OCI-LY3 (cell line): ENCODE results near the gene ICAM2.
"Not testable (repeated sequence)": the region's sequence is repeated elsewhere in the genome, so short reads cannot be mapped to it uniquely, and the experiment has no call there.

Experiments
- H2AFZ ChIP-seq: fragments of 200-600, 300-600 bp; shearing (Covaris generic); 2 replicates; pipeline ENCODE4 v1.6.0; 2014; ENCODE audit warnings: antibody characterized with exemption, low read depth, low read length
- H3K27ac ChIP-seq: fragments of 200-600, 300-600 bp; sonication (generic); 2 replicates; pipeline ENCODE4 v1.5.1; 2014; ENCODE audit warnings: mild to moderate bottlenecking, low read length, moderate library complexity, mixed read lengths
- H3K27me3 ChIP-seq: fragments of 200-600, 300-600 bp; sonication (generic); 2 replicates; pipeline ENCODE4 v1.6.1; 2014; ENCODE audit warnings: low read depth, low read length, mixed read lengths
- H3K36me3 ChIP-seq: fragments of 200-600, 300-600 bp; sonication (generic); replicated peaks from 2 replicates; pipeline ENCODE3; 2014; ENCODE audit warnings: low read depth, low read length, mixed read lengths
- H3K4me1 ChIP-seq: fragments of 300-600, 200-600 bp; sonication (generic); 2 replicates; pipeline ENCODE4 v1.6.1; 2014; ENCODE audit warnings: low read length, mixed read lengths
- H3K4me2 ChIP-seq: fragments of 200-600, 300-600 bp; sonication (generic); 2 replicates; pipeline ENCODE4 v1.6.1; 2014; ENCODE audit warnings: low read length, mixed read lengths
- H3K4me3 ChIP-seq: fragments of 300-600, 200-600 bp; sonication (generic); 2 replicates; pipeline ENCODE4 v1.5.1; 2014; ENCODE audit warnings: antibody characterized with exemption, mild to moderate bottlenecking, low read length, moderate library complexity
- H3K79me2 ChIP-seq: fragments of 300-600, 200-600 bp; shearing (Covaris generic); 2 replicates; pipeline ENCODE4 v1.6.1; 2014; ENCODE audit warnings: mild to moderate bottlenecking, low read length, mixed read lengths
- H3K9ac ChIP-seq: fragments of 300-600, 200-600 bp; shearing (Covaris generic); 2 replicates; pipeline ENCODE4 v1.6.0; 2014; ENCODE audit warnings: mild to moderate bottlenecking, low read length, moderate library complexity
- H3K9me3 ChIP-seq: fragments of 200-600, 300-600 bp; shearing (Covaris generic); 2 replicates; pipeline ENCODE4 v1.6.1; 2014; ENCODE audit warnings: low read length, mixed read lengths; ENCODE audit not compliant: insufficient read depth
- H4K20me1 ChIP-seq: fragments of 200-600, 300-600 bp; sonication (generic); 2 replicates; pipeline ENCODE4 v1.6.1; 2016; ENCODE audit warnings: low read length, mixed read lengths; ENCODE audit not compliant: insufficient read depth
- EZH2phosphoT487 ChIP-seq: fragments of 200-600 bp; shearing (Covaris generic); IDR thresholded peaks from 2 replicates; pipeline ENCODE4 v1.6.1; 2018; ENCODE audit warnings: antibody characterized with exemption, mixed run types, low read depth
- TF ChIP-seq, protein P1 (sequence below): fragments of 200-600, 300-600 bp; sonication (generic); IDR thresholded peaks from 2 replicates; pipeline ENCODE4 v1.5.1; 2014; ENCODE audit warnings: antibody characterized with exemption, low read length, low read depth

Gene ICAM2

GRCh38 chr17:64009571-64010402 lies 10.6 kb downstream of the ICAM2 start:
- Histone ChIP-seq H3K36me3 (peaks cover 9% of the 10 kb centered on the region), H4K20me1 (no peaks in the 10 kb centered on the region), H3K9ac (no peak overlapping the region), H3K9me3 (no peaks in the 10 kb centered on the region), H3K4me3 (no peak overlapping the region), H3K4me1 (peaks cover 3% of the 10 kb centered on the region), H3K27me3 (no peaks in the 10 kb centered on the region), H2AFZ (no peak overlapping the region), H3K4me2 (no peak overlapping the region), H3K79me2 (0 out of 2 replicates have a peak, but pooled peaks cover 3% of the 10 kb centered on the region), H3K27ac (no peak overlapping the region)
- TF ChIP-seq, protein P1, sequence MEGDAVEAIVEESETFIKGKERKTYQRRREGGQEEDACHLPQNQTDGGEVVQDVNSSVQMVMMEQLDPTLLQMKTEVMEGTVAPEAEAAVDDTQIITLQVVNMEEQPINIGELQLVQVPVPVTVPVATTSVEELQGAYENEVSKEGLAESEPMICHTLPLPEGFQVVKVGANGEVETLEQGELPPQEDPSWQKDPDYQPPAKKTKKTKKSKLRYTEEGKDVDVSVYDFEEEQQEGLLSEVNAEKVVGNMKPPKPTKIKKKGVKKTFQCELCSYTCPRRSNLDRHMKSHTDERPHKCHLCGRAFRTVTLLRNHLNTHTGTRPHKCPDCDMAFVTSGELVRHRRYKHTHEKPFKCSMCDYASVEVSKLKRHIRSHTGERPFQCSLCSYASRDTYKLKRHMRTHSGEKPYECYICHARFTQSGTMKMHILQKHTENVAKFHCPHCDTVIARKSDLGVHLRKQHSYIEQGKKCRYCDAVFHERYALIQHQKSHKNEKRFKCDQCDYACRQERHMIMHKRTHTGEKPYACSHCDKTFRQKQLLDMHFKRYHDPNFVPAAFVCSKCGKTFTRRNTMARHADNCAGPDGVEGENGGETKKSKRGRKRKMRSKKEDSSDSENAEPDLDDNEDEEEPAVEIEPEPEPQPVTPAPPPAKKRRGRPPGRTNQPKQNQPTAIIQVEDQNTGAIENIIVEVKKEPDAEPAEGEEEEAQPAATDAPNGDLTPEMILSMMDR, result no peak
- TF ChIP-seq EZH2phosphoT487, result no peak

DNA sequence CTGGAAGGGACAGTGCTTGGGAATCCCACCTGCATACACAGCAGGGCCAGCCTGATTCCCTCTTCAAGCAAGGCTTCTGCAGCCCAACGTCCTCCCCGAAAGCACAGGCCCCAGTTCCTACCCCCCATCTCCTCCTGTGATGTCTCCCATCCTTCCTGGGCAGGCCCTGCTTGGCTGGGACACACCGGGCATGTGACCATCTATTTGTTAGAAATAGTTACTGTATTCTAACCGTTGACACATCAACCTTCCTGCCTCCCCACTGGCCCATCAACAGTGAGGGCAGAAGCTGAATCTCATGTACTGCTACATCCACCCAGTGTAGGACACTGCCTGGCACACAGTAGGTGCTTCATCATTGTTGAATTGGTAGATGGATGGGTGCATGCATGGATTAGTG lies 11.6 kb downstream of the ICAM2 start:
- no peak overlapping the region for H3K4me3 ChIP-seq
- peaks cover 9% of the 10 kb centered on the region for H3K36me3 ChIP-seq
- no peaks in the 10 kb centered on the region for H3K9me3 ChIP-seq
- no peak overlapping the region for H2AFZ ChIP-seq
- H4K20me1 ChIP-seq, result no peaks in the 10 kb centered on the region
- no peaks in the 10 kb centered on the region for H3K4me1 ChIP-seq
- H3K27me3 ChIP-seq, result no peaks in the 10 kb centered on the region
- no peak overlapping the region for H3K27ac ChIP-seq
- no peak for TF ChIP-seq EZH2phosphoT487
- TF ChIP-seq, protein P1, result no peak
- H3K79me2 ChIP-seq, result 0 out of 2 replicates have a peak, but pooled peaks cover 3% of the 10 kb centered on the region
- no peak overlapping the region for H3K4me2 ChIP-seq
- no peak overlapping the region for H3K9ac ChIP-seq

DNA sequence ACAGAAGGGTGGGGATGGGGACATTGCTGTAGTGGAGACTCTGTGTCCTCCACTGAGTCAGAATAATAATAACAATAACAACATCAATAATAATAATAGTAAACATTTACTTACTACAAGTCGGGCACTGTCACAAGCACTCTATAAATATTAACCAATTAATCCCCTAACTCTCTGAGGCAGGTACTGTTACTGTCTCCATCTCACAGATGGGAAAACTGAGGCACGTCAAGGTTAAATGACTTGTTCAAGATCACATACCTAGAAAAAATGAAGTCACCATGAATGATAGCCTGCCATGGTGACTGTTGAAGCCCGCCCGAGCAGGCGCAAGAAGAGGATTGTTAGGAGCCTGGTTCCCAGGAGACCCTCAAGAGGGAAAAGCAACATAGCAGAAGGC lies 12.1 kb downstream of the ICAM2 start:
- Histone ChIP-seq H3K27ac (no peak overlapping the region), H3K4me2 (no peak overlapping the region), H3K36me3 (peaks cover 14% of the 10 kb centered on the region), H3K4me1 (no peaks in the 10 kb centered on the region), H3K9me3 (no peaks in the 10 kb centered on the region), H2AFZ (no peak overlapping the region), H3K4me3 (no peak overlapping the region), H3K27me3 (no peaks in the 10 kb centered on the region), H4K20me1 (no peaks in the 10 kb centered on the region), H3K9ac (no peak overlapping the region), H3K79me2 (0 out of 2 replicates have a peak, but pooled peaks cover 3% of the 10 kb centered on the region)
- TF ChIP-seq, protein P1, result no peak
- no peak for TF ChIP-seq EZH2phosphoT487

DNA sequence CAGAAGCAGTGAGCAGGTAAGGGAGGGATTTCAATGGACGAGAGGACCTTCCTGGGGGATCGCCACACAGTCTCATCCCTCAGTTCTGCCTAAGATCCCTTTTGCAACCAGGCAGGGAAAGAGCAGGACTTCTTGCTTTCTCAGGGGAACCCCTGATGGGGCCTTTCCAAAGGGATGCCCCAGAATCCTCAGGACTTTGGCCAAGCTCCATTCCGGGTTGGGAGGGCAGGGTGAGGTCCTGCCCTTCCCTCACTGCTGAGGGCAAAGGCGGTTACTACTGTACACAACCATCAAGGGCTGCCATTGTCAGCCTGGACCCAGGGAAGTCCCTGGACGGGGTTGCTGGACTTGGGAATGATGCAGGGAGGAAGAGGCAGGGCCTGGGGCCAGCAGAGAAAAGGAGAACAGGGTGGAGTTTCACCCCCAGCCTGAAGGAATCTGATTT lies 12.6 kb downstream of the ICAM2 start:
- H3K79me2 ChIP-seq, result 0 out of 2 replicates have a peak, but pooled peaks cover 3% of the 10 kb centered on the region
- H3K4me2 ChIP-seq, result no peak overlapping the region
- H3K27me3 ChIP-seq, result no peaks in the 10 kb centered on the region
- H2AFZ ChIP-seq, result no peak overlapping the region
- no peak overlapping the region for H3K27ac ChIP-seq
- H3K36me3 ChIP-seq, result peaks cover 17% of the 10 kb centered on the region
- H3K4me3 ChIP-seq, result no peak overlapping the region
- no peak for TF ChIP-seq EZH2phosphoT487
- TF ChIP-seq, protein P1, result no peak
- H3K9me3 ChIP-seq, result no peaks in the 10 kb centered on the region
- H3K4me1 ChIP-seq, result no peaks in the 10 kb centered on the region
- H3K9ac ChIP-seq, result no peak overlapping the region
- no peaks in the 10 kb centered on the region for H4K20me1 ChIP-seq

DNA sequence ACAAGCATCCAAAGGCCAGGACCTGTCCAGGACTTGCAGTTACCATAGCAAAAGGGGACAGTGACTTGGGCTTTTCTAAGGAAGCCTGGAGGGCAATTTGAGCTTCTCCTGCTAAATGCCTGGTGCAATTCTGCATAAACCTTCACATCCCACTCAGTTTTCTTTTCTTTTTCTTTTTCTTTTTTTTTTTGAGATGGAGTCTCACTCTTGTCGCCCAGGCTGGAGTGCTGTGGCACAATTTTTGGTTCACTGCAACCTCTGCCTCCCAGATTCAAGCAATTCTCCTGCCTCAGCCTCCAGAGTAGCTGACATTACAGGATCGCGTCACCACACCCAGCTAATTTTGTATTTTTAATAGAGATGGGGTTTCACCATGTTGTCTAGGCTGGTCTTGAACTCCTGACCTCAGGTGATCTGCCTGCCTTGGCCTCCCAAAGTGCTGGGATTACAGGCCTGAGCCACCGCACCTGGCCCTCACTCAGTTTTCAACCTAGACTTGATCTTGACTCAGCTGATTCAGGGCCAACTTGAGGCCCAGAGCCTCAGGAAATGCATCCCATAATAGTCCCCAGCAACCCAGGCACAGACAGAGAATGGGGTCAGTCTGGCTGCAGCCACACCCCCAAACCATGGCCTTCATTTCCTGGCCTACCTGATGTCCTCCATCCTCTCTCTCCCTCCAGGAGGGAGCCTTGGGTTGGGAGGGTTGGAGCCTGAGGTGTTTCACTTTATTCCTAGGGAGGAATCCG lies 13.2 kb downstream of the ICAM2 start:
- not testable (repeated sequence) for H3K27ac ChIP-seq, H3K79me2 ChIP-seq, H3K9me3 ChIP-seq, H3K4me3 ChIP-seq, H3K27me3 ChIP-seq, H3K4me1 ChIP-seq, H3K9ac ChIP-seq, H4K20me1 ChIP-seq, H3K4me2 ChIP-seq, H2AFZ ChIP-seq
- peaks cover 17% of the 10 kb centered on the region for H3K36me3 ChIP-seq
